ENCODE measurements around the gene GGPS1. TPM values are rescaled to one million over a fixed set of nuclear protein-coding genes. Genes with fewer than 3 reads are reported as not detected.

GGPS1 gene
- total and polyA plus RNA-seq, 2 donors from 2014 or later, result 38.3 to 39.0 TPM

DNA sequence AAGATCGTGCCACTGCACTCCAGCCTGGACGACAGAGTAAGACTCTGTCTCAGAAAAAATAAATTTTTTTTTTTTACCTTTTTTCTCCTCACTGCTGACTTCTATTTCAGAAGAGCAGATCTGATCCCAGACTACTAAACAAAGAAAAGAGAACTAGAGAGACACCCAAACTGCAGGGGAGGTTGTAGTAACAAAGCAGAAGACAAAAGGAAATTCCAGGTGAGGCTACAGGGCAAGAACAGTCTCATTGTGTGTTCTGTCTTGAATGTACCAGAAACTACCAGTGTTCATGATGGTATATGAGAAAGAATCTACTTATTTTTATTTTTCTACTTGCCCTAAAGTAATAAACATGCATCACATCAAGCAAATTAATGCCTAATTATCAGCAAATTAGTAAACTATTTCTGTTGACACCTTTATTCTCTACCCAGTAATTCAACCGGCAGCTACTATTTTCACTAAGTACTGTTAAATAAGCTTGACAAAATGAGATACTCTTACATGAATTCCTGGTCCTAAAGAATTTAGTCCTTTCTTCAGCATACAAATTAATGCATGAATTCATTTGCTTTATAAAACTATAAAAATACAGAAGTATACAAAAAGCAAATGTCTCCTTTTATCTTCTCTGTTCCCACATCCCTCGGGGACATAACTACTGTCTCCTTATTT, 41.0 kb upstream of the GGPS1 start:
- no peak overlapping the region for H3K27ac ChIP-seq (ENCODE audit: low read depth in 2 of 2, low read length in 2 of 2)
- H3K9ac ChIP-seq (ENCODE audit: low read length in 3 of 3), result no peak overlapping the region
- no peaks in the 10 kb centered on the region for H3K36me3 ChIP-seq (ENCODE audit: control insufficient read depth in 2 of 3, insufficient read depth in 3 of 3, low read length in 3 of 3)
- intact Hi-C loops (cut with DNase I), result no loop called here
- H3K4me3 ChIP-seq (ENCODE audit: low read length in 3 of 3), result no peak overlapping the region
- no peaks in the 10 kb centered on the region for H3K9me3 ChIP-seq (ENCODE audit: control insufficient read depth in 2 of 3, insufficient read depth in 1 of 3, low read length in 3 of 3)
- FAIRE-seq, result no peak
- H3K27me3 ChIP-seq (ENCODE audit: control insufficient read depth, insufficient read depth, low read length), result no peaks in the 10 kb centered on the region
- TF ChIP-seq, protein P1, sequence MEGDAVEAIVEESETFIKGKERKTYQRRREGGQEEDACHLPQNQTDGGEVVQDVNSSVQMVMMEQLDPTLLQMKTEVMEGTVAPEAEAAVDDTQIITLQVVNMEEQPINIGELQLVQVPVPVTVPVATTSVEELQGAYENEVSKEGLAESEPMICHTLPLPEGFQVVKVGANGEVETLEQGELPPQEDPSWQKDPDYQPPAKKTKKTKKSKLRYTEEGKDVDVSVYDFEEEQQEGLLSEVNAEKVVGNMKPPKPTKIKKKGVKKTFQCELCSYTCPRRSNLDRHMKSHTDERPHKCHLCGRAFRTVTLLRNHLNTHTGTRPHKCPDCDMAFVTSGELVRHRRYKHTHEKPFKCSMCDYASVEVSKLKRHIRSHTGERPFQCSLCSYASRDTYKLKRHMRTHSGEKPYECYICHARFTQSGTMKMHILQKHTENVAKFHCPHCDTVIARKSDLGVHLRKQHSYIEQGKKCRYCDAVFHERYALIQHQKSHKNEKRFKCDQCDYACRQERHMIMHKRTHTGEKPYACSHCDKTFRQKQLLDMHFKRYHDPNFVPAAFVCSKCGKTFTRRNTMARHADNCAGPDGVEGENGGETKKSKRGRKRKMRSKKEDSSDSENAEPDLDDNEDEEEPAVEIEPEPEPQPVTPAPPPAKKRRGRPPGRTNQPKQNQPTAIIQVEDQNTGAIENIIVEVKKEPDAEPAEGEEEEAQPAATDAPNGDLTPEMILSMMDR (IDR thresholded peaks at IDR 0.05; ENCODE audit: borderline replicate concordance, extremely low read depth, insufficient read depth), result no peak
- no peak for DNase-seq
- H3K4me1 ChIP-seq (ENCODE audit: control insufficient read depth in 2 of 3, insufficient read depth in 2 of 3, low read depth in 1 of 3, low read length in 3 of 3), result peaks cover 0 to 4% (median 0%) of the 10 kb centered on the region in 3 donors

DNA sequence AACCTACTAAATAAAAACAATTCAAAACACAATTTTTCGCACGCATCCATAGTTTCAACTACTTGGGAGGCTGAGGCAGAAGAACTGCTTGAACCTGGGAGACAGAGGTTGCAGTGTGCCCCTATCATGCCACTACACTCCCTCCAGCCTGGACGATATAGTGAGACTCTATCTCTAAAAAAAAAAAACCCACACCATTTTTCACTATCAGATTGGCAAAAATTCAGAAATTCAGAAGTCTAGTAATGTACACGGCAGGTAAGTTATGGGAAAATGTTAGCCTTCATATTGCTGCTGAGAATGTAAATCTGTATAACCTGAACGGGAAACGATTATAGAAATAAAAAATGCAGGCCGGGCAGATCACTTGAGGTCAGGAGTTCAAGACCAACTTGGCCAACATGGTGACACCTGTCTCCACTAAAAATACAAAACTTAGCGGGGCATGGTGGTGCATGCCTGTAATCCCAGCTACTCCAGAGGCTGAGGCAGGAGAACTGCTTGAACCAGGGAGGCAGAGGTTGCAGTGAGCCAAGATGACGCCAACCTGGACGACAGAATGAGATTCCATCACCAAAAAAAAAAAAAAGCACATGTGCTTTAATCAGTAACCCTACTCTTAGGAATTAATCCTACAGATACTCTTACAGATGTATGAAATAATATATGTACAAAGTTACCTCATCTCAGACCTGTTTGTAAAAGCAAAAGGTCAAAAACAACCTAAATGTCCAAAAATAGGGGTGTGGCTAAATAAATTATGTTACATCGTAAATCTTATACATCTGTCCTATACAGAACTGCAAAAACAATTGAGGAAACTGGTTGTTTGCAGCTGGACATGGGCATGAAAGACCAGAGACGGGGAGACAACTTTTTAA, 38.3 kb upstream of the GGPS1 start:
- DNase-seq (no peak), FAIRE-seq (no peak)
- Histone ChIP-seq H3K4me3 (ENCODE audit: low read length in 3 of 3) (no peak overlapping the region), H3K27ac (ENCODE audit: low read depth in 2 of 2, low read length in 2 of 2) (no peak overlapping the region), H3K27me3 (ENCODE audit: control insufficient read depth, insufficient read depth, low read length) (no peaks in the 10 kb centered on the region), H3K36me3 (ENCODE audit: control insufficient read depth in 2 of 3, insufficient read depth in 3 of 3, low read length in 3 of 3) (no peaks in the 10 kb centered on the region), H3K9me3 (ENCODE audit: control insufficient read depth in 2 of 3, insufficient read depth in 1 of 3, low read length in 3 of 3) (no peaks in the 10 kb centered on the region), H3K4me1 (ENCODE audit: control insufficient read depth in 2 of 3, insufficient read depth in 2 of 3, low read depth in 1 of 3, low read length in 3 of 3) (peaks cover 0 to 4% (median 0%) of the 10 kb centered on the region in 3 donors), H3K9ac (ENCODE audit: low read length in 3 of 3) (no peak overlapping the region)
- TF ChIP-seq, protein P1 (IDR thresholded peaks at IDR 0.05; ENCODE audit: borderline replicate concordance, extremely low read depth, insufficient read depth), result no peak
- intact Hi-C loops (cut with DNase I), result no loop called here

DNA sequence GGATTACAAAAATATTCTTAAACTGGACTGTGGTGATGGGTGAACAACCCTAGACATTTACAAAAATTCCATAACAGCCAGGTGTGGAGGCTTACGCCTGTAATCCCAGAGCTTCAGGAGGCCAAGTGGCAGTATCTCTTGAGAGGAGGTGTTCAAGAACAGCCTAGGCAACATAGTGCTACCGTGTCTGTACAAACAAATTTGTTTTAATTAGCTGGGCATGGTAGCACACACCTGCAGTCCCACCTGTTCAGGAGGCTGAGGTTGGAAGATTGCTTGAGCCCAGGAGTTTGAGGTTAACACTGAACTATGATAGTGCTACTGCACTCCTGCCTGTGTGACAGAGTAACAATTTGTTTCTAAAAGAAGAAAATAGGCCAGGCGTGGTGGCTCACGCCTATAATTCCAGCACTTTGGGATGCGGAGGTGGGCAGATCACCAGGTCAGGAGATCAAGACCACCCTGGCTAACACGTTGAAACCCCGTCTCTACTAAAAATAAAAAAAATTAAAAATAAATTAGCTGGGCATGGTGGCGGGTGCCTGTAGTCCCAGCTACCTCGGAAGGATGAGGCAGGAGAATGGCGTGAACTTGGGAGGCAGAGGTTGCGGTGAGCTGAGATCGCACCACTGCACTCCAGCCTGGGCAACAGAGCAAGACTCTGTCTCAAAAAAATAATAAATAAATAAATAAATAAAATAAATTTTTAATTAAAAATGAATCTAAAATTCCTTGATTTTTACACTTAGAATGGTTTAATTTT, 37.4 kb upstream of the GGPS1 start:
- no peak for FAIRE-seq
- Histone ChIP-seq H3K4me1 (ENCODE audit: control insufficient read depth in 2 of 3, insufficient read depth in 2 of 3, low read depth in 1 of 3, low read length in 3 of 3) (peaks cover 0 to 4% (median 0%) of the 10 kb centered on the region in 3 donors), H3K9ac (ENCODE audit: low read length in 3 of 3) (no peak overlapping the region)

More for the DNA sequence above, 37.4 kb upstream of the GGPS1 start:
- H3K9me3 ChIP-seq (ENCODE audit: control insufficient read depth in 2 of 3, insufficient read depth in 1 of 3, low read length in 3 of 3), result no peaks in the 10 kb centered on the region
- intact Hi-C loops (cut with DNase I), result no loop called here
- no peak overlapping the region for H3K4me3 ChIP-seq (ENCODE audit: low read length in 3 of 3)
- no peaks in the 10 kb centered on the region for H3K27me3 ChIP-seq (ENCODE audit: control insufficient read depth, insufficient read depth, low read length)
- TF ChIP-seq, protein P1 (IDR thresholded peaks at IDR 0.05; ENCODE audit: borderline replicate concordance, extremely low read depth, insufficient read depth), result no peak
- no peak for DNase-seq
- no peaks in the 10 kb centered on the region for H3K36me3 ChIP-seq (ENCODE audit: control insufficient read depth in 2 of 3, insufficient read depth in 3 of 3, low read length in 3 of 3)
- no peak overlapping the region for H3K27ac ChIP-seq (ENCODE audit: low read depth in 2 of 2, low read length in 2 of 2)

Measured in kidney (tissue), 14 donors.